DMS53 treated with DMSO at 0.1 percent for 48 hours (cell line): ENCODE data around the gene ZNF804A.

Experiments used
- DNase-seq: peaks from one replicate; lab custom pipeline; 2025; ENCODE audit not compliant: unreplicated experiment; lab: John Stamatoyannopoulos, UW

Gene ZNF804A

DNA sequence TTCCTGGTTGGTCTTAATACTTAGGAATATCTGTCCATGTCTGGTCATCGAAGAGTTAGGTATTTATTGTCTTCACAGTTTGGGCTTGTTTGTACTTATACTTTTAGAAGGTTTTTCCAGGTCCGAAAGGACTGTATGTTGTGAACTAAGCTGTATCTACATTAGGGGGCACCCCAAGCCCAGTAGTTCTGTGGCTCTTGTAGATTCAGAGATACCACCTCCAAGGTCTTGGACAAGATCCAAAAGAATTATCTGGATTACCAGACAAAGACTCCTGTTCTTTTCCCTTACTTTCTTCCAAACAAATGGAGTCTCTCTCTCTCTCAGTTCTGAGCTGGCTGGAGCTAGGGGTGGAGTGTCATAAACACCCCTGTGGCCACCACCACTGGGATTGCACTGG is 328.7 kb downstream of the ZNF804A start:
- no peak for DNase-seq

DNA sequence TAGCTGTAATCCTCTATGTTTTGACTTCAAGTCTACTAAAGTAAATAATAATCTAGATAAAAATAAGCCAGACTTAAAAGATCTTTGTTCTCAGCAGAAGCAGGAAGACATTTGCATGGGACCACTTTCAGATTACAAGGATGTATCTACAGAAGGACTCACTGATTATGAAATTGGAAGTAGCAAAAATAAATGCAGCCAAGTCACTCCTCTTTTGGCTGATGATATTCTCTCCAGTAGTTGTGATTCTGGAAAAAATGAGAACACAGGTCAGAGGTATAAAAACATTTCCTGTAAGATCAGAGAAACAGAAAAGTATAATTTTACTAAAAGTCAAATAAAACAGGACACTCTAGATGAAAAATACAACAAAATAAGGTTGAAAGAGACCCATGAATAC is 338.4 kb downstream of the ZNF804A start:
- DNase-seq, result no peak

DNA sequence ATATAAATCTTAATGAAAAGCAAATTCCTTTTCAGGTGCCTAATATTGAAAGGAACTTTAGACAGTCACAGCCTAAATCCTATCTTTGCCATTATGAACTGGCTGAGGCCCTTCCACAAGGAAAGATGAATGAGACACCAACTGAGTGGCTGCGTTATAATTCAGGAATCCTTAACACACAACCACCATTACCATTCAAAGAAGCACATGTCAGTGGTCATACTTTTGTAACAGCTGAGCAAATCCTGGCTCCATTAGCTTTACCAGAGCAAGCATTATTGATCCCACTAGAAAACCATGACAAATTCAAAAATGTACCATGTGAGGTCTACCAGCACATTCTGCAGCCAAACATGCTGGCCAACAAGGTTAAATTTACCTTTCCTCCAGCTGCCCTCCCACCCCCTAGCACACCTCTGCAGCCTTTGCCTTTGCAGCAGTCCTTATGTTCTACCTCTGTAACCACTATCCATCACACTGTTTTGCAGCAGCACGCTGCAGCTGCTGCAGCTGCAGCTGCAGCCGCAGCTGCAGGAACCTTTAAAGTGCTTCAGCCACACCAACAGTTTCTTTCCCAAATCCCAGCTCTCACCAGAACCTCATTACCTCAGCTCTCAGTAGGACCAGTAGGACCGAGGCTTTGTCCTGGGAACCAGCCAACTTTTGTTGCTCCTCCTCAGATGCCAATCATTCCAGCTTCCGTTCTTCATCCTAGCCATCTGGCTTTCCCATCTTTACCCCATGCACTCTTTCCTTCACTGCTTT is 340.1 kb downstream of the ZNF804A start:
- DNase-seq, result no peak

DNA sequence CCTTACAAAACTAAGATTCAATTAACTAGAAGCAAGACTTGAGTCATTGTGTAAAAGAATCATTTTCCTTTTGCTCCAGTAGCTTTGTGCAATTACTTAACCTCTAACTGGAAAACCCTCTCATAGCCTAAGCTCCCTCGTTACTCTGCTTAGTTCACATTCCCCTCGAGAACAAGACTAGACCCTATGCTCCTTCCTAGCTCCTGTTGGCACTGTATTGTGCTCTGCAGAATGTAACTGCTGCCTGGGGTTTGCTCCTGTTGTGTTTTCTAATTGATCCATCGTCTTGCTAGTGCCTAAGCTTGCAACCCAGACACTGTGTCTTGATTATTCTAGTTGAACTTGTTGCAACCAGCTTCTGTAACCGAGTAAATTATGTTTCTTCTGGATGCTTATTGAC is 347.0 kb downstream of the ZNF804A start:
- no peak for DNase-seq

DNA sequence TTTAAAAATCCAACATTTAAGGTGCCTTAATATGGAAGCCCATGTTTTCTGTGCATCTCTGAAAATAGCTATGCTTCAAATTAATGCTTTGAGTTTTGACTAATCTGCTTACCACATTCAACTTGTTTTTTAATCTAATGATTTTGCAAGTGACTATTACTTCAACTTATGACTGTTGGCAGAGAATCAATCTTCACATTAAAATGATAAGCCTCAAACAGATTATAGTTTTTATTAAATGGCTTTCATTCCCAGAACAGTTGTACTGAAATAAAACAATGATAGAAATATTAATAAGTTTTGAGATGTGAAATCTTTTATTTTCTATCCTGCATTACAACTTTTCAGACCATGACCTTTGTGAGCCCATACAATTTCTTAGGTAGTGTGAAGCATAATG is 347.5 kb downstream of the ZNF804A start:
- no peak for DNase-seq

DNA sequence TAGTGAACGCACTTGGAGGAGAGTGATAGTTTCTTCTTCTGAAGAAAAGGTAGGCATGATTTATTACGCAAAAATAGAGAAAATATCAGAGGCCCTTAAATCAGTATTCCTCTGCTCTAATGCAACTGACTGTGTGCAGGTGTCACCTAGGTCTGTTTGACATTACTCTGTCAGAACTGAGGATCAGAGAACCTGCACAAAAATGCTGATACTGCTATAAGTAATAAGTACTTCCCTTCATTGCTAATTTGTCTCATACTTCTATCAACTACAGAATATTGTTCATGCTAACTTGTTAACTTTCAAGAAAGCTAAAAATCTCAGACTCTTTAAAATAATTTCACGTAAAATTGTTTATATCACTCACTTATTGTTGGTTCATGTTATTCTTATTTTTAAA is 358.5 kb downstream of the ZNF804A start:
- no peak for DNase-seq

DNA sequence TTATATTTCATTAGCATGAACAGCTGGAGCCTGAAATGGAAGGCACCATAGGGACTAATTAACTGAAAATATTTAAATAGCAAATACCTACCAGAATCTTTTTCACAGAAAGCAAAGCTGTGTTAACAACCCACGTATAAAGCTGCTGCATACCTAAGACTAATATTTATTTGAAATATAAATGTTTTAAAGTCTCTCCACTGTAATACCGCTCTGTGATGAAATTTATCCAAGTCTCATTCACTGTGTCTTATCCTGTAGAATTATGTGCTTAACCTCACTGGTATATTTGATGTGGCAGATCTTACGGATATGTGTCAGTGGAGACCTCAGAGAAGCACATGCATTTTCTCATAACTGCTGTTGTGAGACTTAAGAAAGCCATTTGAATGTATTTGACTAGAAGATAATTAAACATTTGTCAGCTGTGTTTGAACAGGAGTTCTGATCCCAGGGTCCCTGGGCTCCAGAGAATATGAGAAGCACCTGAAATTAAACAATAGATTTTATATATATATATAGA is 373.3 kb downstream of the ZNF804A start:
- DNase-seq, result no peak
